GM18502 (cell line): ENCODE results near the gene HNF4A.

ENCODE experiments used
- ATAC-seq: cut with Tn5 transposase; IDR thresholded peaks from one replicate; pipeline ENCODE4 v1.9.1; 2021; ENCODE audit warnings: mild to moderate bottlenecking; ENCODE audit not compliant: unreplicated experiment, poor library complexity

Gene HNF4A

DNA sequence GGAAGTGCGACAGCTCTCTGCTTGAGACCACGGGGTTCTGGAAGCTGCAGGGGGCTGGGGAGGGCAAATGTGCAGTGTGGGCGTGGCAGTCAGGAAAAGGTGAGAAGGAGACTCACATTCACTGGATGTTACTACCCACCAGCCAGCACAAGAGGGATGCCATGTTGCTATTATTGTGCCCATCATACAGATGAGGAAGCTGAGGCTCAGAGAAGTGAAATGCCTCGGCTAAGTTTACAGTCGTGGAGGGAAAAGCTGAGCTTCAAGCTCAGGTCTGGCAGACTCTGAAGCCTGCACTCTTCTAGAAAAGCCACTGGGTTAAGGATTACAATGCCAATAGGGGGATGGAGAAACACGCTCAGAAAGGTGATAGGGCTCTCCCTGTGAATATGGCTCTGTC, 34.4 kb downstream of the HNF4A start:
- no peak for ATAC-seq

DNA sequence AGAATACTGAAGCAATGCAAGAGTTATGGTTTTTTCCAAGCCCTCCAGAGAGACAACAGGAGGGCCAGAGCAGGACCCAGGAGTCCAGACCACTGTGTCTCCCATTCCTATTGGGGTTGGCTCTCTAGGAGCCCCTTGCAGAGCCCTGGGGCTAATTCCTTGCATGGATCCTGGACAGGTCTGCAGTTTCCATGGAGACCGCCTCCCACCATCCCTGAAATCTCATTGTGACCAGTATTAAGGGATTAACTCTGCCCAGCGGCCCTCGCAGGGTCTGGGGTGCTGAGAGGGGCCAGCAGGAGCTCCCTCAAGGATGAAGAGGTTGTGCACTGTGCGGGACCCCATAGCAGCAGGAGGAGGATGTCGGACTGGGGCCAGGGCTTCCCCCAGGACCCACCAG, 34.8 kb downstream of the HNF4A start:
- ATAC-seq = no peak

DNA sequence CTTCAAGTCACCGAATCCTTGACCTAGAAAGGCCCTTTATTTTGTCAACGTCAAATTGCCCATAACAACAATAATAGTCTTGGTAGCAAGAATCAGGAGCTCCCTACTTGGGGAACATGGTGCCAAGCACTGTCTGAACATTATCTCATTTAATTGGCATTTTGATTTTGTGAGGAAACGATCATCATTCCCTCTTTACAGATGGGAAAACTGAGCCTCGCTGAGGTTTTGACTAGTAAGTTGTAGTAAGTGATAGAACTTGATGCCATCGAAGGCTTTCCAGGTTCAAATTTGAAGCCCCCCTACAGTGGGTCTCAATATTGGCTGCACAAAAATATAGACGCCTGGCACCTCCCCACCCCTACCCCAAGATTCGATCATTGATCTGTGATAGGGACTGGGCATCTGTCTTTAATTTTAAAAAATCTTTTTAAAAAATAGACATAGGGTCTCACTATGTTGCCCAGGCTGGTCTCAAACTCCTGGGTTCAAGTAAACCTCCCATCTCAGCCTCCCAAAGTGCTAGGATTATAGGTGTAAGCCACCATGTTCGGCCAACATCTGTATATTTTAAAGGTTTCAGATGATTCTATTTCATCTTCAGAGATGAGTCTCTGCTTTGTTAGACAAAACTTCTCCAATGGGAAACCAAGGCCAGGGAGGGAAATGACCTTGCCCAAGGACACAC, 36.7 kb downstream of the HNF4A start:
- no peak for ATAC-seq

DNA sequence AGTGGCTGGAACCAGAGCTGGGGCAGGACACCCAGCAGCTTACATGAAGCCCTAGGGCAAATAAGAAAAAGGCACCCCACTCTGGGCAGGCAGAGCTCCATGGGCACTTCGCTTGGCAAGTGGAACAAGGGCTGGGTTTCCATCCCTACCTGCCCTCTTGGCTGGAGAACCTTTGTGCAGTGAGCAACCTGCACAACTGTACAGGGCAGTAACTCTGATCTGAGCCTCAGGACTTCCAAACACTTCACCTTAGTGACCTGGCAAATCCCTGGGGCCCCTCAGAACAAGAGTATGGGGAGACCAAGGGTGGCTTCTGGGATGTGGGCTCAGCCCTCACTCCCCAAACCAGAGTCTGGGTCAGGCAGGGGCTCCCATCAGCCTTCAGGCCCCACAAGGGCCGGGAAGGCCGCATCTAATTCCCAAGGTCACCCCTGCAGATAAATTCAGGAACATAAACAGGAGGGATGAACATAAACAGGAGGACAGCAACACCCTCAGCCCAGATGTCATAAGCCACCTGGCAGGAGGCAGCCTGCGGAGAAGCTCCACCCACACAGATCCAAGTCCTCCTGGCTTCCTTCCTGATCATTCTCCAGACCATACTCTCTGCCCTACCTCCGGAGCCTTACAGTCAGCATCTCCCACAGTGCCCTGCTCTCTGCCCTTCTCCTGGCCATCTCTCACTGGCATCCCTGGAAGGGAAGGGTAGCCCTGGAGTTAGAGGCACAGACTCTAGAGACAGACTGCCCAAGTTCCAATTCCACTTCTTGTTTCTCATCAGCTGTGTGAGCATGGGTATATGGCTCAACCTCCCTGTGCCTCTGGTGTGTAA, 37.5 kb downstream of the HNF4A start:
- no peak for ATAC-seq

DNA sequence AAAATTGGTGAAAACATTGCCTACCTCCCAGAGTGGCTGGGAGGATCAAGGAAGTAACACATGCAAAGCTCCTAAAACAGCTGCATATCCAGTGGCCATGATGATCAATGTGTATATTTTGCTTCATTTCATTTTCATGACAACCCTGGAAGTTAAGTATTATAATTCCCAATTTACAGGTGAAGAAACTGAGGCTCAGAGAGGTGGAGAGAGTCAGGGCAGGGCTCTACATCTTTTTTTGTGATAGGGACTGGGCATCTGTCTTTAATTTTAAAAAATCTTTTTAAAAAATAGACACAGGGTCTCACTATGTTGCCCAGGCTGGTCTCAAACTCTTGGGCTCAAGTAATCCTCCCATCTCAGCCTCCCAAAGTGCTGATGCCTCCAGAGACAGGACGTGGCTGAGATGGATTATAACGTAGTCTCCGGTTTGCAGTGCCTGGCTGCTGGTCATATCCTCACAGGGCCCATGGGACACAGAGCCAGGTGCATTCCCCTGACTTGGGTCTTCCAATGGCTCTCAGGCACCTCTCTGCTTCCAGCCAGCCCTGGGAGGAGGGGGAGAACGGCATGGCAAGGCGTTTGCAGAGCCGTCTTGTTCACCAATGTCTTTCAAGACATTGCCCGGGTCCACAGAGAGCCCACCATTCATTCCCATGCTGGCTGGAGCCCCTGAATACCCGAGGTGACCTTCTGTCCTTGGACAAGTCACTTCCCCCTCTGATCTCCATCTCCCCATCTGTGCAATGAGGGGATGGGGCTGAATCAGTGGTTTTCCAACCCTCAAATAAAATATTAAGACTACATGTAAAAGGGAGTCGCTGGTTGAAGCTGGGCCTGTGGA, 38.3 kb downstream of the HNF4A start:
- ATAC-seq = no peak

DNA sequence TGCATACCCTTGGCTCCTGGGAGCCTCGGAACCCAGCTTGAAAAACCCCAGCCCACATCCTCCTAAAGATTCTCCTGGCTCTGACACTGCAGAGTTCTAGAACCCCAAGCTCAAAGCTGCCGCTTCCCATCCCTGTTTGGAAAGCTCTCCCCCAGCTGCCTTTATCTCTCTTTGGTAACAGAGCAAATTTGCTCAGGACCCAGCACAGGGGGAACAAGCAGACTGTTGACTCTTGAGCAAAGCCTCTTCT, 38.9 kb downstream of the HNF4A start:
- no peak for ATAC-seq

DNA sequence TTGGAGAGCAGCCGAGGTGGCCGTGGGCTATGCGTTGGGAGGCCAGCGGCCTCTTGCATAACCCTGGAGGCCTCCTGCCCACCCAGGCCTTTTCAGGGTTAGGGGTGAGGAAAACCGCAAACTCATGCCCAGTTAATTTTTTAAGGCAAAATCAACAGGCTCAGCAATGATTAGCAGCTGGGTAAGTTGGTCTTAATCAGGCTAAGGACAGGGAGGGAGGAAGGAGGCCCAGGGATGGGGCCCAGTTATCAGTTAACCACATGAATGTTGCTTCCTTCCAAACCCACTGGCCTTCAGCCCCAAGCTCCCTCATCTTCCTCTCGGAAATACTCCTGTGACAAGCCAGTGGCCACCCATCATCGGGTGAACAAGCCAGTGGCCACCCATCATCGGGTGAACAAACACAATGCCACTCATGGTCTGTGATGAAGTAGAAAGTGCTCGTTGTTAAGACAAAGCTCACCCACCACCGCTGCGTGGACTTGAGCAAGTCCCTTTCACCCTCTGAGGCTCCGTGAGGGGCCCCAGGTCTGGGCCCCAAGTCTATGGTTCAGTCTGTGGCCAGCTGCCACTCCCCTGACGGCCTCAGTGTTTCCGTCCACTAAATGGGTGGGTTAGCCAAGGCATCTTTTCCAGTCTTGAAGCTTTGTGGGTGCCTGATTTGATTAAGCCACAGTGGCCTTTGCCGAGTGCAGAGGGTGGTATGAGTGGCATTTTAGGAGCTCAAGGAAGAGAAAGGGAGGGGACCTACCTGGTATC, 39.4 kb downstream of the HNF4A start:
- ATAC-seq = no peak

DNA sequence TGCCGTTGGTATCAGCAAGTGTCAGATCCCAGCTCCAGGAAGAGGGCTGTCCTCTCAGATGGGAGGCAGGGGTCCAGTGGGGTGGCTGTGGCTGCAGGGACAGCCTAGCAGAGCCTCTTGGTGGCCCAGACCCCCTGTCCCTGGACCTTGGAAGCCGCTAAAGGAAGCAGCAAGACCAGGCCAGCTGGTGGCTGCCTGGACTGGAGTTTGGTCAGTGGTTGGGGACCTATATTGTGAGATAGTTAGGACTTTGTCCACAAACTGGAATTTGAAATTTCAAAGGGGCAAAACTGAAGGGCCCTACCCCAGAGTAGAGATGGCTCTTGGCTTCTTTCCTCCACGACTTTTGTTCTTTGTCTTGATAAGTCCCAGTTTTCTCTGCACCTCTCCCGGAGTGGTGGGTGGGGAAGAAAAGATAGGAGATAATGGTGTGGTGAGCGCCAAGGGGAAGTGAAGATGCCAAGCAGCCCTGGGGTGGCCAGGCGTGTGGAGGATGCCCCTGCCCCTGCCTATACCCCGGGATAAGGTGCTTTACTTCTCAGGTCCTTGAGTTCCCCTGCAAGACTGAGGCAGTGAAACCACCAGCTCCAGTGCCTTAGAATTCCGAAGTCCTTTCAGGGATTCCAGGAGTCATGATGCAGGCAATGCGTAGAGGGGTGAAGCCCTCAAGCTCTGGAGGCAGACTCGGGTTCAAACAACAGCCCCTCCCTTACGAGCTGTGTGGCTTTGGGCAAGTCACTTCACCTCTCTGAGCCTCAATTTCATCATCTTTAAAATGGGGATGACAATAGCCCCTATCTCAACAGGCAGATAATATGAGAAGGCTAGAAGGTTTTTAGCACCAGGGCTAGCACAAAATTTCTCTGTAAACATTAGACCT, 40.2 kb downstream of the HNF4A start:
- ATAC-seq = no peak

DNA sequence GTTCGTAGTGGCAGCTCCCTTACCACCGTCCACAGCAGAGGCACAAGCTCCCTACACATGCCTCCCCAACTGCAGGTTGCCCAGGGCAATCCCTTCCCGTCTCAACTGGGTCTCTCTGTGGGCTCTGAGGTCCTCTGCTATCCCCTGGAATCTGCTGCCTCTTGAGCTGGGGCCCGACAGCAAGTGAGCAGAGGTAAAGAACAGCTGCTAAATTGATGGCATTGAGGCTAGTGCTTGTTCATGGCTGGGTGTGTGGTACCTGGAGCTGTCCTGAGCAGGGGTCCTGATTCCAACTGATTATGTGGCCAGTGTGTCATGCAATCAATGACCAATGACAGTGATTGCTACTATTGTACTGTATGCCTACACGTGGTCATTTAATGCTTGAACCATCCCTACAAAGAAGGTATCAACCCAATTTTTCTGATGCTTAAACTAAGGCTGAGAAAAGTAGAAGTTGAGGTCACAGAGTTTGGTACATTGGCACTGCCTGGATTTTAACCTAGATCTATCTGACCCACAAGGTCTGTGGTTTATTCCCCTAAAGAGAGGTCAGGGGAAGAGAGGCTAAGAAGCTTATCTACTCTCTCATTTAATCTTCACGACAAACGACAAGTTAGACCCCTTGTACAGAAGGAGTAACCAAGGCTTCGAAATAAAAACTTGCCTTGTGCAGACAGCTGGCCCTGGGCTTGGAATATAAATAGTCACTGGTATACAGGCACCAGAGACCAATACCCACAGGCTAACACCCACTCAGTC, 41.1 kb downstream of the HNF4A start:
- no peak for ATAC-seq

DNA sequence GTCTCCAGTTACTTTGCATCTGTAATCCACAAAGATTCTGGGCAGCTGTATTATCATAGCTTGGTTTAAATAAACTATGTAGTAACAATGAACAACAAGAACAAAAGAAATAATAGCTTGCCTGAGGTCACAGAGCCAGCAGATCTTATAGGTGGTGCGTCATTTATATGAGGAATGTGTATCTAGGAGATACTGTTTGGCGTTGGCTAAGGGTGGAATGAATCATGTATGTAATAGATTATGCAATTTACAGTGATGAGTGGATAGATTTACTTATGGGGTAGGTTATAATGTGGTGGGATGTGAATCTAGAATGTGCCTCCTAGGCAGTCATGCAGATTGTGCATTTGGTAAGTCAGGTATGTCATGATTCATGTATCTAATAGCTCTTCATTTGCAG, 42.8 kb downstream of the HNF4A start:
- ATAC-seq = no peak

DNA sequence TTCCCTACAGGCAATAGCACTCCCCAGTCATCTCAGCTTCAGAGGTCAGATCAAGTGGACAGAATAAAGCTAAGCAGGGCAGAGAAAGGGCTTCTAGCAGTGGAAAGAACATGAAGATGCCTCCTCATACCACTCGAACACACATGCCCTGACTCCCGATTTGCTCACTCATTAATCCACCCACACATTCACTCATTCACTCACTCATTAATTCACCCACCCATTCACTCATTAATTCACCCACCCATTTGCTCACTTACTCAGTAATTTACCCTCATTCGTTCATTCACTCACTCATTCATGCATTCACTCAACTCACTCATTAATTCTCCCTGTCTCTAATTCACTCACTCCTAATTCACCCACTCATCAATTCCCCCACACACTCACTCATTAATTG, 43.9 kb downstream of the HNF4A start:
- ATAC-seq = no peak

DNA sequence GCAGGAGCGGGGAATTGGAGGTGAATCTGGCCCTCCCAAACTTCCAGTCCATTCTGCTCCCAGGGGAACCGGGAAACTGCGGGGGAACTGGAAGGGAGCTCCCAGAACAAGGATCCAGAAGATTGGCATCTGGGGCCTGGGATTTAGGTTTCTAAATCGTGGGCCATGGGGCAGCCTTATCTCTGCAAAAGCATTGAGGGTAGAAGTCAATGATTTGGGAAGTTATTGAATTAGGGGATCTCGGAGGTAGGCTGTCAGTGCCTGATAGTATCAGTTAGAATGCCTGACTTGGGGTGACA, 45.1 kb downstream of the HNF4A start:
- no peak for ATAC-seq

DNA sequence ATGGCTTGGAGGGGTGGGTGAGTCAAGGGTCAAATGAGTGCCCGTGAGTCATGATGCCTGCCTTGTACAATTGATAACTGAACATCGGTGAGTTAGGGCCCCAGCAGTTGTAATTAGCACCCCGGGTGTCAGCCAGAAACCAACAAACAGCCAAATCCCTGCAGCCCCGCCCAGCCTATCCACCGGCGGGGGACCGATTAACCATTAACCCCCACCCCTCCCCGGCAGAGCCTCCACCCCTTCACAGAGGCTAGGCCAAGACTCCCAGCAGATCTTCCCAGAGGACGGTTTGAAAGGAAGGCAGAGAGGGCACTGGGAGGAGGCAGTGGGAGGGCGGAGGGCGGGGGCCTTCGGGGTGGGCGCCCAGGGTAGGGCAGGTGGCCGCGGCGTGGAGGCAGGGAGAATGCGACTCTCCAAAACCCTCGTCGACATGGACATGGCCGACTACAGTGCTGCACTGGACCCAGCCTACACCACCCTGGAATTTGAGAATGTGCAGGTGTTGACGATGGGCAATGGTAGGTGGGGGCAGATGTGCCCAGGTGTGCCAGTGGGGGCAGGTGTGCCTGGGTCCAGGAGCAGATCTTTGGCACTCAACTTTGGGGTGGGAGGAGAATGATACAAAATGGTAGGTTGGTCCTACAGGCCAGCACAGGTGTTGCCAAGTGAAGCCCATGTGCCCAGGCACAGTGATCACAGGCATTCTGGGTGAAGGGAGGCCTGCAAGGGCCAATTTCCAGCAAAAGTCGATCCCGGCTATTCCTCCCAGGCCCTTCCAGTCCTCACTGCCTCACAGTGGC, 45.7 kb downstream of the HNF4A start:
- no peak for ATAC-seq

DNA sequence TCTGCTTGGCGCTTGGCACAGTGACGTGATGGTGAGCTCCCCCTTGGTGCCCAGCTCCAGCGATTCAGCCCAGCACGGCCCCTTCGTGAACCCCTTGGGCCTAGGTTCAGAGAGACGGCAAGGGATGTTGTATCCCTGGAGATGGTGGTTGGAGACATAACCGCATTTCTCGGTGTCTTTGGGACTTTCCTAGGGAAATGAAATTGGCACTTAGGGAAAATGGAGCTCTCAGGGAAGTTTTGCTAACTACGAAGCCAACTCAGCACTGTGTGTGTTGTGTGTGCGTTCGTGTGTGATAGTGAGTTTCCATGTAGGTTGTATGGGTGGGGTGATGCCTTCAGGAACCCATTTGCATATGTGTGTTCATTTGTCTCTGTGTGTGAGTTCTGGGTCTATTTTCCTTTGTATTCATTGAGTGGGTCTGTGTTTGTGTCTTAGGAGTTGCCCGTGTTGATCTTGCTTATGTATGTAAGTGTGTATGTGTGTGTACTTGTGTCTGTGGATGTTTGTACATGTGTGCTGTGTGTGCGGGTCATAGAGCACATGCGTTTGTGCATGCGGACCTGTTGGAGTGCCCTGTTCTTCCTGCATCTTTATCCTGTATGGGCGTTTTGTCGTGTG, 46.4 kb downstream of the HNF4A start:
- ATAC-seq = no peak

DNA sequence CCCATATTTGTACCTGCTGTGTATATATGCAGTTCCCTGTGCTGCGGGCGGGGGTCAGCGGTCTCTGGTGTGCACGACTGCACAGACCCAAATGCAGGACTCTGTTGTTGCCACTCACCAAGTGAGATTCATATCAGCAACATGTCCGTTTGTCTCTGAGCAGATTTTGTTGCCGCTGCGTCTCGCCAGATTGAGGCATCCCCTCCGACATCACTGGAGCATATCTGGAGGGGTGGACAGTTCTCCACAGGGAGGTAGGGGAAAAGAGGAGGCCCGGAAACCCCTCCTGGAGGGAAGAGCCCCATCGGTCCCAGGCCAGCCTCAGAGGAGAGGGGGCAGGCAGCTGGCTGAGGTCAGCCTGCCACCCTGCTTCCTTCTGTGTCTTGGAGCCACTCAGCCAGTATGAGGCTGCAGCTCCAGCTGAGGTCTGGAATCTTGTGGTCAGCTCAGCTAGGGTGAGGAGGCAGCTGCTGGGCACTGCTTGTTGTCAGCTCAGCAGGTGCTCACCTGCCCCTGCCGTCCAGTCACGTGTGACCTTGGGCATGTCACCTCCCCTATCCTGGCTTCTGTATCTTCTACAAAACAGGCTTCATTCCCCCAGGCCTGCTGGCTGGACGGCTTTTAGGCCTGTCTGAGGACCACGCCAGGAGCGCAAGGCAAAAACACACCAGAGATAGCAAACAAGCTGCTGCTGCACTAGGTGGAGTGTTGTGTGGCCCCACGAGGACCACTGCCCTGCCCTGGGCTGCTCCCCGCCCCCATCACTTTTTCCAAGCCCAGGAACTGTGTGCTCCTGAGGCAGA, 47.1 kb downstream of the HNF4A start:
- ATAC-seq = no peak

DNA sequence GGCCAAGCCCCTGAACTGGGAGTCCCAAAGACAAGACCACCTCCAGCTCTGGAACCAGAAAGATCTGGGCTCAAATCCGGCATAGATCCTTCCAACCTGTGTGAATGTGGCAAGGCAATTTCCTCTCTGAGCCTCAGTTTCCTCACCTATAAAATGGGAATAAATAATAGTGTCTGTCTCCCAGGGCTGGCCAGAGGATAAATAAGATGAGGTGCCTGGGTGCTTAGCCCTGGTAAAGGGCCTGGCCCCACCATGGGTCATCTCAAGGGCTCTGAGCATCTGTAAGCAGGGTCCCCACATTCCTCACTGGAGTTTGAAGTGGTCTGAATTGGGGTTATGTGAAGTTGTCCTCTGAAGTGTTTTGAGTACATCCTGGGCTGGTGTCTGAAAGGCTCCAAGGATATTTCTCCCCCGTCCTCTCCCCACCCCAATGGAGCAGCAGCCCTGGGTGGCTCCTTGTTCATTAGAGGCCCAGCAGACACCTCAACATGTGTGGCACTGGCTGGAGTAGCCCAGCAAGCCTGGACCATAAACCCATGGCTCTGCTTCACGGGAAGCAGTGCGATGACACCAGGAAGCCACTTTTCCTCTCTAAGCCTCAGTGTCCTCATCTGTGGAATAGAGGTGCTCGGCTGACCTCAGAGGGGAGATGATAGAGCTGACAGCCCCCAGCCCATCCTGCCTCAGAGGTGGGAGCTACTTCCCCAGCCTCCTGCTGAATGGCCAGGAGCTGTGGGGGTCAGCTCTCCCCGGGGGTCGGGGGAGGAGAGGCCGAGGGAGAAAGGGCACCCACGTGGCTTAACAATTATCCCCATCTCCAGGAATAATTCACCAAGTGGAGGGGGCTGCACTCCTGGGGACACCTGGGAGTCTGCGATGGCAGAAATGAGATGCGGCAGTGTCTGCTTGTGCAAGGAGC, 48.0 kb downstream of the HNF4A start:
- ATAC-seq = no peak
